Activated naive CD4-positive, alpha-beta T cell (primary cell): ENCODE data around the gene SGK1.
"Not testable (repeated sequence)": the region's sequence is repeated elsewhere in the genome, so short reads cannot be mapped to it uniquely, and the experiment has no call there.

Source experiments
- DNase-seq, 4 experiments: peaks; one replicate each; lab custom pipeline; 2025; lab: John Stamatoyannopoulos, UW

SGK1 gene

GRCh38 chr6:134304381-134304780 is 13.5 kb downstream of the SGK1 start:
- not testable (repeated sequence) for DNase-seq

- DNase-seq = no peak
Observed at GRCh38 chr6:134303891-134304290, 14.0 kb downstream of the SGK1 start.

GRCh38 chr6:134299236-134299635 is 18.7 kb downstream of the SGK1 start:
- no peak for DNase-seq

GRCh38 chr6:134296762-134297161 is 21.1 kb downstream of the SGK1 start:
- DNase-seq = no peak

- no peak for DNase-seq
Observed at GRCh38 chr6:134295953-134296553, 21.9 kb downstream of the SGK1 start.

- no peak for DNase-seq
Observed at GRCh38 chr6:134293659-134294161, 24.2 kb downstream of the SGK1 start.

GRCh38 chr6:134291156-134291555 is 26.8 kb downstream of the SGK1 start:
- DNase-seq = no peak

- DNase-seq = no peak
Observed at GRCh38 chr6:134289204-134289575, 28.7 kb downstream of the SGK1 start.

GRCh38 chr6:134288538-134289203 is 29.2 kb downstream of the SGK1 start:
- DNase-seq = no peak

GRCh38 chr6:134287859-134288537 is 29.9 kb downstream of the SGK1 start:
- DNase-seq = no peak

- no peak for DNase-seq
Observed at GRCh38 chr6:134282816-134283215, 35.1 kb downstream of the SGK1 start.

GRCh38 chr6:134281388-134281787 is 36.5 kb downstream of the SGK1 start:
- DNase-seq = no peak

- DNase-seq = no peak
Observed at GRCh38 chr6:134278000-134278399, 39.9 kb downstream of the SGK1 start.

- not testable (repeated sequence) for DNase-seq
Observed at GRCh38 chr6:134276891-134277377, 41.0 kb downstream of the SGK1 start.

- no peak for DNase-seq
Observed at GRCh38 chr6:134272374-134272773, 45.5 kb downstream of the SGK1 start.

GRCh38 chr6:134267917-134268361 is 50.0 kb downstream of the SGK1 start:
- no peak for DNase-seq

GRCh38 chr6:134266776-134267175 is 51.1 kb downstream of the SGK1 start:
- no peak for DNase-seq

- DNase-seq = no peak
Observed at GRCh38 chr6:134261766-134262165, 56.1 kb downstream of the SGK1 start.

- no peak for DNase-seq
Observed at GRCh38 chr6:134258849-134259306, 59.0 kb downstream of the SGK1 start.

- no peak for DNase-seq
Observed at GRCh38 chr6:134257516-134257915, 60.4 kb downstream of the SGK1 start.

- DNase-seq = no peak
Observed at GRCh38 chr6:134256862-134257261, 61.0 kb downstream of the SGK1 start.

- not testable (repeated sequence) for DNase-seq
Observed at GRCh38 chr6:134255280-134255679, 62.6 kb downstream of the SGK1 start.

GRCh38 chr6:134254118-134254517 is 63.8 kb downstream of the SGK1 start:
- DNase-seq = no peak
